Activated CD8-positive, alpha-beta T cell treated with anti-CD3 and anti-CD28 coated beads for 36 hours (primary cell): ENCODE data around the gene PGM2L1. TPM values are rescaled to one million over a fixed set of nuclear protein-coding genes. Genes with fewer than 3 reads are reported as not detected.
"Not testable (repeated sequence)": the region's sequence is repeated elsewhere in the genome, so short reads cannot be mapped to it uniquely, and the experiment has no call there.

Experiments
- ATAC-seq: fragments of 200-7000 bp; cut with Tn5 transposase; one replicate; pipeline ENCODE4 v1.10.0; 2021; ENCODE audit warnings: mild to moderate bottlenecking, moderate library complexity
- CTCF ChIA-PET: fragments of 350-600 bp; sonication (Branson Sonifier 250); formaldehyde crosslinking; loops from one replicate; lab custom pipeline; 2021; ENCODE audit warnings: antibody characterized with exemption; lab: Charles Lee
- POLR2A ChIA-PET: fragments of 350-600 bp; sonication (Branson Sonifier 250); formaldehyde crosslinking; loops from one replicate; lab custom pipeline; 2021; ENCODE audit warnings: antibody characterized with exemption; lab: Charles Lee
- DNase-seq: peaks from one replicate; pipeline ENCODE4 v3.0.0-alpha.2; 2020
- H3K27ac Mint-ChIP-seq: one replicate; pipeline ENCODE4 v1.8.0; 2021; ENCODE audit warnings: mild to moderate bottlenecking, mixed read lengths
- H3K27me3 Mint-ChIP-seq: one replicate; pipeline ENCODE4 v1.8.0; 2021; ENCODE audit warnings: mixed read lengths
- H3K36me3 Mint-ChIP-seq: one replicate; pipeline ENCODE4 v1.8.0; 2021; ENCODE audit warnings: low read depth, mixed read lengths
- H3K4me1 Mint-ChIP-seq: one replicate; pipeline ENCODE4 v1.8.0; 2021; ENCODE audit warnings: low read depth, mixed read lengths
- H3K4me3 Mint-ChIP-seq: one replicate; pipeline ENCODE4 v1.8.0; 2021; ENCODE audit warnings: mild to moderate bottlenecking, moderate library complexity, mixed read lengths
- H3K9me3 Mint-ChIP-seq: one replicate; pipeline ENCODE4 v1.8.0; 2021; ENCODE audit warnings: mixed read lengths
- CTCF ChIP-seq: fragments of 200-600 bp; IDR thresholded peaks from one replicate; pipeline ENCODE4 v1.8.0; 2022; ENCODE audit warnings: antibody characterized with exemption, mild to moderate bottlenecking
- intact Hi-C: fragments of 100-400 bp; cut with micrococcal nuclease; formaldehyde crosslinking; loops from one replicate; pipeline ENCODE4 v1.10.0; 2022
- total RNA-seq, 2 experiments: library from RNA; stranded (reverse); gene quantifications; one replicate each; pipeline ENCODE4 v1.2.3, GENCODE V29; 2021

Gene PGM2L1
- total RNA-seq, 2 experiments from 2014 or later, result 5.8 to 5.9 TPM

GRCh38 chr11:74370123-74370522, 28.1 kb downstream of the PGM2L1 start:
- no peak for ATAC-seq
- Mint-ChIP-seq H3K36me3 (peaks cover 5% of the 10 kb centered on the region), H3K9me3 (no peaks in the 10 kb centered on the region), H3K27me3 (no peaks in the 10 kb centered on the region), H3K4me1 (no peaks in the 10 kb centered on the region), H3K27ac (no peak overlapping the region), H3K4me3 (no peak overlapping the region)
- DNase-seq, result no peak
- ChIA-PET POLR2A (no interaction called here), CTCF (interaction anchor here (1.2 kb wide), 1 partner anchor 49 kb away, joined by 3 read pairs; no protein-coding TSS in a partner anchor)
- no peak for TF ChIP-seq CTCF
- intact Hi-C loops, result no loop called here

- ATAC-seq (no peak), DNase-seq (no peak)
- no peak overlapping the region for H3K4me3 Mint-ChIP-seq
- CTCF ChIA-PET, result interaction anchor here (1.3 kb wide), 1 partner anchor 112 kb away, joined by 3 read pairs; no protein-coding TSS in a partner anchor
- H3K27me3 Mint-ChIP-seq, result no peaks in the 10 kb centered on the region
- intact Hi-C loops, result no loop called here
- H3K36me3 Mint-ChIP-seq, result peaks cover 8% of the 10 kb centered on the region
- no peak for TF ChIP-seq CTCF
- no peaks in the 10 kb centered on the region for H3K9me3 Mint-ChIP-seq
- H3K4me1 Mint-ChIP-seq, result no peaks in the 10 kb centered on the region
- POLR2A ChIA-PET, result no interaction called here
- no peak overlapping the region for H3K27ac Mint-ChIP-seq
These were observed 30.4 kb downstream of the PGM2L1 start for GRCh38 chr11:74367881-74368280.

- H3K27ac Mint-ChIP-seq, result no peak overlapping the region
- POLR2A ChIA-PET, result no interaction called here
- no peak overlapping the region for H3K4me3 Mint-ChIP-seq
- ATAC-seq (no peak), DNase-seq (no peak)
- H3K4me1 Mint-ChIP-seq, result no peaks in the 10 kb centered on the region
- CTCF ChIA-PET, result interaction anchor here (0.7 kb wide), 1 partner anchor 83 kb away, joined by 3 read pairs; no protein-coding TSS in a partner anchor
- TF ChIP-seq CTCF, result no peak
- H3K36me3 Mint-ChIP-seq, result peaks cover 19% of the 10 kb centered on the region
- intact Hi-C loops, result no loop called here
- H3K27me3 Mint-ChIP-seq, result no peaks in the 10 kb centered on the region
- H3K9me3 Mint-ChIP-seq, result no peaks in the 10 kb centered on the region
These were observed 31.7 kb downstream of the PGM2L1 start for GRCh38 chr11:74366576-74366975.

GRCh38 chr11:74365805-74366204, 32.4 kb downstream of the PGM2L1 start:
- ATAC-seq, intact Hi-C loops, H3K27ac Mint-ChIP-seq, H3K4me3 Mint-ChIP-seq, H3K9me3 Mint-ChIP-seq, DNase-seq, H3K4me1 Mint-ChIP-seq, H3K27me3 Mint-ChIP-seq, CTCF ChIA-PET, POLR2A ChIA-PET: not testable (repeated sequence)
- peaks cover 22% of the 10 kb centered on the region for H3K36me3 Mint-ChIP-seq

- no peak for TF ChIP-seq CTCF
- Mint-ChIP-seq H3K4me3 (no peak overlapping the region), H3K27me3 (no peaks in the 10 kb centered on the region), H3K27ac (no peak overlapping the region), H3K9me3 (no peaks in the 10 kb centered on the region), H3K4me1 (no peaks in the 10 kb centered on the region), H3K36me3 (peaks cover 24% of the 10 kb centered on the region)
- intact Hi-C loops, result no loop called here
- CTCF ChIA-PET, result no interaction called here
- ATAC-seq (no peak), DNase-seq (no peak)
- POLR2A ChIA-PET, result no interaction called here
These were observed 40.8 kb downstream of the PGM2L1 start for GRCh38 chr11:74357449-74357848.

GRCh38 chr11:74355626-74356025, 42.6 kb downstream of the PGM2L1 start:
- POLR2A ChIA-PET, result no interaction called here
- H3K9me3 Mint-ChIP-seq, result no peaks in the 10 kb centered on the region
- intact Hi-C loops, result no loop called here
- H3K4me1 Mint-ChIP-seq, result no peaks in the 10 kb centered on the region
- no peak overlapping the region for H3K4me3 Mint-ChIP-seq
- TF ChIP-seq CTCF, result no peak
- H3K27me3 Mint-ChIP-seq, result no peaks in the 10 kb centered on the region
- H3K27ac Mint-ChIP-seq, result no peak overlapping the region
- ATAC-seq, result no peak
- H3K36me3 Mint-ChIP-seq, result peaks cover 15% of the 10 kb centered on the region
- DNase-seq, result no peak
- CTCF ChIA-PET, result no interaction called here
